IMR-90 (cell line): ENCODE results near the gene INIP. TPM values are rescaled to one million over a fixed set of nuclear protein-coding genes. Genes with fewer than 3 reads are reported as not detected.

Experiments used
- ATAC-seq: fragments of 200-7000 bp; cut with Tn5 transposase; 2 replicates; pipeline ENCODE4 v1.9.1; 2020; ENCODE audit warnings: low read depth, mild to moderate bottlenecking, moderate library complexity
- BruUV-seq: library from RNA; stranded (reverse); fragments of 400-500 nt; replicated peaks from 2 replicates; lab custom pipeline; 2021; lab: Mats Ljungman, UMichigan
- CTCF ChIA-PET: fragments of 300-600 bp; formaldehyde crosslinking; extraction: SDS; loops from one replicate; lab custom pipeline; 2021; ENCODE audit warnings: antibody characterized with exemption; lab: Yijun Ruan, JAX
- POLR2A ChIA-PET: fragments of 300-600 bp; sonication (Branson Sonifier 250); formaldehyde crosslinking; loops from one replicate; lab custom pipeline; 2022; ENCODE audit warnings: antibody characterized with exemption; ENCODE audit not compliant: unreplicated experiment; lab: Charles Lee
- DNase-seq: peaks from one replicate; pipeline ENCODE4 v3.0.0; 2013
- H2AFZ ChIP-seq: replicated peaks from 2 replicates; pipeline ENCODE3; 2013; ENCODE audit warnings: low read length, mild to moderate bottlenecking; ENCODE audit not compliant: poor library complexity
- H2AK5ac ChIP-seq: 2 replicates; pipeline ENCODE4 v1.6.1; 2013; ENCODE audit warnings: low read depth, low read length, inconsistent platforms
- H2AK9ac ChIP-seq: replicated peaks from 2 replicates; pipeline ENCODE3; 2013; ENCODE audit warnings: mild to moderate bottlenecking, low read depth, low read length, moderate library complexity; ENCODE audit not compliant: poor library complexity
- H2BK120ac ChIP-seq: 2 replicates; pipeline ENCODE4 v1.6.1; 2013; ENCODE audit warnings: low read depth, low read length, inconsistent platforms
- H2BK15ac ChIP-seq: 3 replicates; pipeline ENCODE4 v1.6.1; 2013; ENCODE audit warnings: low read depth, low read length, inconsistent platforms
- H2BK20ac ChIP-seq: 2 replicates; pipeline ENCODE4 v1.6.1; 2013; ENCODE audit warnings: low read depth, mild to moderate bottlenecking, inconsistent platforms, low read length, moderate library complexity
- H2BK5ac ChIP-seq: 2 replicates; pipeline ENCODE4 v1.6.1; 2013; ENCODE audit warnings: mild to moderate bottlenecking, low read depth, low read length, inconsistent platforms; ENCODE audit not compliant: poor library complexity, severe bottlenecking
- H3K14ac ChIP-seq: replicated peaks from 2 replicates; pipeline ENCODE4 v1.6.1; 2013; ENCODE audit warnings: low read depth, low read length, inconsistent platforms
- H3K18ac ChIP-seq: 2 replicates; pipeline ENCODE4 v1.6.1; 2013; ENCODE audit warnings: low read depth, low read length, control low read depth
- H3K23ac ChIP-seq: 2 replicates; pipeline ENCODE4 v1.6.1; 2013; ENCODE audit warnings: low read depth, low read length, inconsistent platforms
- H3K27ac ChIP-seq: 2 replicates; pipeline ENCODE4 v1.5.1; 2013; ENCODE audit warnings: mild to moderate bottlenecking, control low read depth, low read length; ENCODE audit not compliant: insufficient read depth
- H3K27me3 ChIP-seq: 2 replicates; pipeline ENCODE4 v1.6.1; 2013; ENCODE audit warnings: low read length; ENCODE audit not compliant: control insufficient read depth, insufficient read depth
- H3K36me3 ChIP-seq: 2 replicates; pipeline ENCODE4 v1.6.1; 2013; ENCODE audit warnings: low read length, mixed read lengths; ENCODE audit not compliant: control insufficient read depth, insufficient read depth
- H3K4ac ChIP-seq: 2 replicates; pipeline ENCODE4 v1.6.1; 2013; ENCODE audit warnings: low read depth, low read length, inconsistent platforms
- H3K4me1 ChIP-seq: 2 replicates; pipeline ENCODE4 v1.6.1; 2013; ENCODE audit warnings: low read length, mixed read lengths; ENCODE audit not compliant: control insufficient read depth, insufficient read depth
- H3K4me2 ChIP-seq: 2 replicates; pipeline ENCODE4 v1.6.1; 2013; ENCODE audit warnings: low read depth, mild to moderate bottlenecking, control low read depth, low read length, moderate library complexity
- H3K4me3 ChIP-seq: 2 replicates; pipeline ENCODE4 v1.5.1; 2013; ENCODE audit warnings: low read depth, mild to moderate bottlenecking, control low read depth, low read length, moderate library complexity; ENCODE audit not compliant: insufficient read depth
- H3K56ac ChIP-seq: 2 replicates; pipeline ENCODE4 v1.6.1; 2013; ENCODE audit warnings: low read length, inconsistent platforms; ENCODE audit not compliant: insufficient read depth; ENCODE audit errors: extremely low read depth
- H3K79me1 ChIP-seq, 2 experiments: 2 replicates each; pipeline ENCODE4 v1.6.1; 2013; ENCODE audit warnings: low read length in 2 of 2, inconsistent platforms in 1 of 2, low read depth in 1 of 2
- H3K9ac ChIP-seq: 2 replicates; pipeline ENCODE4 v1.6.1; 2013; ENCODE audit warnings: low read depth, low read length, control low read depth
- H3K9me1 ChIP-seq: 2 replicates; pipeline ENCODE4 v1.6.1; 2013; ENCODE audit warnings: low read length, inconsistent platforms; ENCODE audit not compliant: insufficient read depth
- H3K9me3 ChIP-seq: 2 replicates; pipeline ENCODE4 v1.6.1; 2013; ENCODE audit warnings: low read length; ENCODE audit not compliant: control insufficient read depth, insufficient read depth
- H4K20me1 ChIP-seq: 2 replicates; pipeline ENCODE4 v1.6.1; 2013; ENCODE audit warnings: low read length, inconsistent platforms; ENCODE audit not compliant: insufficient read depth
- H4K5ac ChIP-seq: 2 replicates; pipeline ENCODE4 v1.6.1; 2013; ENCODE audit warnings: mild to moderate bottlenecking, low read depth, low read length, control low read depth
- H4K8ac ChIP-seq, 2 experiments: 2 replicates each; pipeline ENCODE4 v1.6.1; 2013; ENCODE audit warnings: low read depth in 2 of 2, low read length in 2 of 2, control low read depth in 1 of 2, inconsistent platforms in 1 of 2
- H4K91ac ChIP-seq: 2 replicates; pipeline ENCODE4 v1.6.1; 2013; ENCODE audit warnings: low read depth, low read length, inconsistent platforms; ENCODE audit not compliant: insufficient read depth
- FOS ChIP-seq: fragments of 150-350 bp; IDR thresholded peaks from 2 replicates; pipeline ENCODE4 v1.6.1; 2016; ENCODE audit warnings: low read depth, low read length
- MAZ ChIP-seq: IDR thresholded peaks from 2 replicates; pipeline ENCODE4 v1.6.1; 2012; ENCODE audit warnings: low read depth, mild to moderate bottlenecking, low read length, improper control_type of control experiment, moderate library complexity, borderline replicate concordance
- NFE2L2 ChIP-seq: fragments of 150-350 bp; IDR thresholded peaks from 2 replicates; pipeline ENCODE4 v1.6.1; 2016; ENCODE audit warnings: low read depth, mild to moderate bottlenecking, low read length
- POLR2A ChIP-seq: IDR thresholded peaks from 2 replicates; pipeline ENCODE4 v1.6.1; 2012; ENCODE audit warnings: mild to moderate bottlenecking, low read depth, low read length
- SMC3 ChIP-seq: fragments of 150-350 bp; IDR thresholded peaks from 2 replicates; pipeline ENCODE4 v1.6.1; 2016; ENCODE audit warnings: low read depth, mild to moderate bottlenecking, antibody characterized with exemption, low read length, moderate library complexity
- WGBS, 2 experiments: methylation state at CpG; one replicate each; pipeline versions ENCODE4 v1.1.5 to v1.1.7; 2013; ENCODE audit warnings: missing lambda C conversion rate in 2 of 2; ENCODE audit not compliant: insufficient read length in 1 of 2; ENCODE audit errors: extremely low coverage in 2 of 2; 5-methylcytosine and 5-hydroxymethylcytosine counted together
- dilution Hi-C: fragments of 300-500 bp; cut with HindIII; formaldehyde crosslinking; loops from one replicate; pipeline ENCODE4 v1.14.3; 2018; ENCODE audit warnings: low sequenced_read_pairs; ENCODE audit not compliant: unreplicated experiment
- in situ Hi-C: fragments of 300-500 bp; cut with MboI; formaldehyde crosslinking; loops from 3 replicates; pipeline ENCODE4 v1.14.3; 2019; ENCODE audit warnings: low sequenced_read_pairs, inconsistent platforms, mixed read lengths
- intact Hi-C: fragments of 100-400 bp; cut with micrococcal nuclease; formaldehyde crosslinking; loops from 2 replicates; pipeline ENCODE4 v1.10.0; 2022
- polyA plus RNA-seq, 3 experiments: library from polyadenylated mRNA; depleted of rRNA; stranded (reverse); fragments of >200 nt; gene quantifications; 2 replicates each; pipeline ENCODE4 v1.2.3, GENCODE V29; 2012; ENCODE audit warnings: low replicate concordance in 1 of 3
- total RNA-seq: library from RNA; depleted of rRNA; stranded (reverse); fragments of >200 nt; gene quantifications from 2 replicates; pipeline ENCODE4 v1.2.3, GENCODE V29; 2012
- TF ChIP-seq, protein P1 (sequence below): fragments of 150-350 bp; IDR thresholded peaks from 2 replicates; pipeline ENCODE4 v1.6.1; 2016; ENCODE audit warnings: low read depth, mild to moderate bottlenecking, low read length, moderate library complexity, borderline replicate concordance
- TF ChIP-seq, protein P2 (sequence below): conservative IDR thresholded peaks from 2 replicates; pipeline ENCODE4 v1.5.1; 2012; ENCODE audit warnings: mild to moderate bottlenecking, low read depth, low read length, improper control_type of control experiment

Gene INIP
- total and polyA plus RNA-seq, 2 of the 4 experiments (the other 2 are of a cell fraction), result 11.1 to 15.4 TPM

DNA sequence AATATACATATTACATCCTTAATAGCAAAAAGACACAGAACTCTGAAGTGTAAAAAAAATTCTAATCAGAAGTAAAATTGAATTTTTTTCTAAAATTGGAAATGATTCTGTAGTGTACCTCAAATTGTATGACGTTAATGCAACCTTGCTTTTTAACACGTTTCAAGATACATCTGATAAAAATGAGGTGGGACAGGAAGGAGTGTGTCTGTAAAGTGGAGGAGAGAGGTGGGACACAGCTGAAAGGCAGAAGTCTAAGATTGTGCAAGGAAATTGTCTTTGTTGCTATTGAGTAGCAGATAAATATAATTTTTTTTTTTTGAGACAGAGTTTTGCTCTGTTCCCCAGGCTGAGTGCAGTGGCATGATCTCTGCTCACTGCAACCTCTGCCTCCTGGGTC is 17.0 kb upstream of the INIP start:
- no peak overlapping the region for H3K4me2 ChIP-seq
- no TSS peak for BruUV-seq
- no peak for ATAC-seq
- peaks cover 5% of the 10 kb centered on the region for H3K27me3 ChIP-seq
- no peak overlapping the region for H3K18ac ChIP-seq
- in situ Hi-C loops (no loop called here), intact Hi-C loops (no loop called here), dilution Hi-C loops (no loop called here)
- CTCF ChIA-PET, result no interaction called here
- no peak overlapping the region for H2BK120ac ChIP-seq
- no peak for DNase-seq
- peaks cover 3% of the 10 kb centered on the region; the same call in 1 of the 2 replicates for H3K9me1 ChIP-seq
- H3K4ac ChIP-seq, result no peak overlapping the region
- no peaks in the 10 kb centered on the region for H3K9me3 ChIP-seq
- no peak overlapping the region for H3K27ac ChIP-seq
- H3K4me3 ChIP-seq, result no peak overlapping the region
- H2AK9ac ChIP-seq, result no peak overlapping the region
- no peaks in the 10 kb centered on the region for H3K36me3 ChIP-seq
- 53% methylated on average over 2 of the region's 2 CpGs; no CpG with 5 or more reads in 1 of the 2 experiments for WGBS, 2 experiments
- no peak overlapping the region for H3K9ac ChIP-seq
- H2BK5ac ChIP-seq, result no peak overlapping the region
- H4K20me1 ChIP-seq, result no peaks in the 10 kb centered on the region
- peaks cover 5% of the 10 kb centered on the region for H3K4me1 ChIP-seq
- H2AK5ac ChIP-seq, result no peak overlapping the region
- H3K56ac ChIP-seq, result no peak overlapping the region
- H2AFZ ChIP-seq, result no peak overlapping the region
- H4K91ac ChIP-seq, result no peak overlapping the region
- POLR2A ChIA-PET, result no interaction called here
- no peak overlapping the region for H4K5ac ChIP-seq
- no peak overlapping the region for H3K23ac ChIP-seq
- no peak overlapping the region for H3K14ac ChIP-seq
- no peak overlapping the region for H2BK20ac ChIP-seq
- H3K79me1 ChIP-seq, result no peaks in the 10 kb centered on the region
- H2BK15ac ChIP-seq, result no peak overlapping the region
- TF ChIP-seq SMC3 (no peak), POLR2A (no peak), NFE2L2 (no peak), MAZ (no peak), FOS (no peak)
- TF ChIP-seq, protein P1, sequence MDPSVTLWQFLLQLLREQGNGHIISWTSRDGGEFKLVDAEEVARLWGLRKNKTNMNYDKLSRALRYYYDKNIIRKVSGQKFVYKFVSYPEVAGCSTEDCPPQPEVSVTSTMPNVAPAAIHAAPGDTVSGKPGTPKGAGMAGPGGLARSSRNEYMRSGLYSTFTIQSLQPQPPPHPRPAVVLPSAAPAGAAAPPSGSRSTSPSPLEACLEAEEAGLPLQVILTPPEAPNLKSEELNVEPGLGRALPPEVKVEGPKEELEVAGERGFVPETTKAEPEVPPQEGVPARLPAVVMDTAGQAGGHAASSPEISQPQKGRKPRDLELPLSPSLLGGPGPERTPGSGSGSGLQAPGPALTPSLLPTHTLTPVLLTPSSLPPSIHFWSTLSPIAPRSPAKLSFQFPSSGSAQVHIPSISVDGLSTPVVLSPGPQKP, result no peak
- TF ChIP-seq, protein P2, sequence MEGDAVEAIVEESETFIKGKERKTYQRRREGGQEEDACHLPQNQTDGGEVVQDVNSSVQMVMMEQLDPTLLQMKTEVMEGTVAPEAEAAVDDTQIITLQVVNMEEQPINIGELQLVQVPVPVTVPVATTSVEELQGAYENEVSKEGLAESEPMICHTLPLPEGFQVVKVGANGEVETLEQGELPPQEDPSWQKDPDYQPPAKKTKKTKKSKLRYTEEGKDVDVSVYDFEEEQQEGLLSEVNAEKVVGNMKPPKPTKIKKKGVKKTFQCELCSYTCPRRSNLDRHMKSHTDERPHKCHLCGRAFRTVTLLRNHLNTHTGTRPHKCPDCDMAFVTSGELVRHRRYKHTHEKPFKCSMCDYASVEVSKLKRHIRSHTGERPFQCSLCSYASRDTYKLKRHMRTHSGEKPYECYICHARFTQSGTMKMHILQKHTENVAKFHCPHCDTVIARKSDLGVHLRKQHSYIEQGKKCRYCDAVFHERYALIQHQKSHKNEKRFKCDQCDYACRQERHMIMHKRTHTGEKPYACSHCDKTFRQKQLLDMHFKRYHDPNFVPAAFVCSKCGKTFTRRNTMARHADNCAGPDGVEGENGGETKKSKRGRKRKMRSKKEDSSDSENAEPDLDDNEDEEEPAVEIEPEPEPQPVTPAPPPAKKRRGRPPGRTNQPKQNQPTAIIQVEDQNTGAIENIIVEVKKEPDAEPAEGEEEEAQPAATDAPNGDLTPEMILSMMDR, result no peak
- no peak overlapping the region for H4K8ac ChIP-seq
